Posterior vena cava (tissue), 2 donors: ENCODE measurements around the gene EFL1. TPM values are rescaled to one million over a fixed set of nuclear protein-coding genes. Genes with fewer than 3 reads are reported as not detected.
"Not testable (repeated sequence)": the region's sequence is repeated elsewhere in the genome, so short reads cannot be mapped to it uniquely, and the experiment has no call there.

Experiments used
- DNase-seq: peaks from one replicate; pipeline ENCODE4 v3.0.0-alpha.2; 2020; ENCODE audit warnings: low spot score
- intact Hi-C, 2 donors: fragments of 100-400 bp; cut with DNase I; formaldehyde crosslinking; loops; one replicate each; pipeline versions ENCODE4 v1.14.1 to v1.14.2; 2022 to 2023
- long read RNA-seq, 2 donors: library from polyadenylated mRNA; unstranded; transcript quantifications; one replicate each; pipeline ENCODE4 v2.0.0, GENCODE V29; 2020 to 2021
- total RNA-seq, 2 donors: library from RNA; stranded (reverse); fragmentation: NEBNext Ultra II Directional; extraction: Animal tissue kit (Norgen Biotek cat#: 25700); gene quantifications; one replicate each; pipeline ENCODE4 v1.2.1, GENCODE V29; 2021
- donor health status: DM: yes; HTN: yes; CAD: no.
- donor health status: DM: yes; HTN: yes; CAD: no.

The EFL1 gene
- total RNA-seq: 10 to 100 TPM in 1 of 2 donors, 1 to 10 TPM in 1; 9.1 to 17.4 TPM
- long read RNA-seq, donor 1, partial matches to known transcripts: 2 of 6 reads
- long read RNA-seq, donor 1, other reads (novel, unspliced or antisense): 3 of 6 reads
- long read RNA-seq, donor 2, partial matches to known transcripts: 5 of 8 reads
- long read RNA-seq, donor 2, other reads (novel, unspliced or antisense): 2 of 8 reads

- intact Hi-C loops: no loop called here
- peak; percentile 98 for DNase-seq
Measured at GRCh38 chr15:82262422-82263026, at the start of gene EFL1, which contains the start of gene SAXO2. Gene EFL1 (minus strand): TSS chr15:82262734. CDS start chr15:82261778, 956 bp downstream. Gene SAXO2 (plus strand): TSS chr15:82262818. CDS start chr15:82262880, 62 bp downstream.

- intact Hi-C loops: not testable (repeated sequence)
- DNase-seq: peak; percentile 31
Measured at GRCh38 chr15:82311321-82311720, 48.8 kb upstream of the EFL1 start.

DNA sequence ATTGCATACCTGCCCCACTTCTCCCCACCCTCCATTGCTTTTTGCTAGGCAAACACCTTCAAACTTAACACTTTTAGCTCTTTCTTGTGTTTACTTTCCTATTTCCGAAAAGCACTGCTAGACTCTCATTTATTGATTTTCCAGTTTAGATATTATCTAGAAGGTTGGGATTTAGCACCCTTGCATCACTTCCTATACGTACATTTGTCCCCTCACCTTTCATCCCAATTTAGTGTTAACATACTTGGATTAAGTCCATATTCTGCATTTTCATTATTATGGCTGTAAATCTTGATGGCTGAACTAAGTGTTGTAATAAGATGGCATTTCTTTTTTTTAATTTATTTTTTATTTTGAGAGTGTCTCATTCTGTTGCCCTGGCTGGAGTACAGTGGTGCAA is 47.3 kb upstream of the EFL1 start:
- no peak for DNase-seq
- intact Hi-C loops: no loop called here

GRCh38 chr15:82307714-82308081 is 45.2 kb upstream of the EFL1 start:
- no peak for DNase-seq
- intact Hi-C loops: no loop called here

GRCh38 chr15:82306791-82307713 is 44.5 kb upstream of the EFL1 start:
- intact Hi-C loops: no loop called here
- DNase-seq: peak; percentile 69

GRCh38 chr15:82305621-82306048 is 43.1 kb upstream of the EFL1 start:
- DNase-seq: peak; percentile 70
- intact Hi-C loops: no loop called here

- intact Hi-C loops: no loop called here
- peak; percentile 59 for DNase-seq
Measured at GRCh38 chr15:82304778-82305090, 42.2 kb upstream of the EFL1 start.

DNA sequence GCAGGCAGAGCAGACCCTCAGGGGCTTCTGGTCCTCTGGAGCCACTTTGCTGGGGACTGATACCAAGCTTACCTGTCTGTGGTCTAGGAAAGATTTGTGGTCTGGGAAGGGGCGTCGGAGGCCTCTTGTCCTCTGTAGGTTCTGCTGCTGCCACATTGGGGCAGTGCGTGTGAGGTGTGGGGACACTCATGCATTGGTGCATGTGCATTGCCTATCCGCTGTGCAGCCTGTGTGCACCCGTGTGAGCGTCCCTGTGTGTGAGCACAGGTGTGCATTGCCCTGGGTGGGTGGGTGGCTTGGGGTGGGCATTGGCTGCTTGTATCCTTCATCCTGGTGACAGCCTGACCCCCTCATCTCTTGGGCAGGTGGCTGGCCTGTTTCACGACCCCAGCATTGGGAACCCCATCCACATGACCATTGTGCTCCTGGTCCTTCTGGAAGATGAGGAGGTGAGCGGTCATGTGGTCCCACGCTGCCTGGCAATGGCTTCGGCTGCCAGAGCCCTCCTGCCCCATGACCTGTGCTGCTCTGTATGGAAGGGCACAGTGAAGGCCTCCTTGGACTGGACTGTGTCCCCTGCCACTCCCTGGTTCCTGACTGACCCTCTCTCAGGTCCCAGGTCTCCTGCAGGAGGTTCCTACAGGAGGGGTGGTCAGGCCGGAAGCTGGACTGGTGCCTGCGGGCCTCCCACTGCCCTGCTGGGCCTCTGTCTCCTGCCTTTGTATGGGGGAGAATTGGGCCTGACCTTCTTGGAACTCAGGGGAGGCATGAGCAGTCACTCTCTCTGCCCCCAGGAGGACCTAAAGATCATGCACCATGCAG is 41.6 kb upstream of the EFL1 start:
- DNase-seq: peak; percentile 72
- intact Hi-C loops: no loop called here

DNA sequence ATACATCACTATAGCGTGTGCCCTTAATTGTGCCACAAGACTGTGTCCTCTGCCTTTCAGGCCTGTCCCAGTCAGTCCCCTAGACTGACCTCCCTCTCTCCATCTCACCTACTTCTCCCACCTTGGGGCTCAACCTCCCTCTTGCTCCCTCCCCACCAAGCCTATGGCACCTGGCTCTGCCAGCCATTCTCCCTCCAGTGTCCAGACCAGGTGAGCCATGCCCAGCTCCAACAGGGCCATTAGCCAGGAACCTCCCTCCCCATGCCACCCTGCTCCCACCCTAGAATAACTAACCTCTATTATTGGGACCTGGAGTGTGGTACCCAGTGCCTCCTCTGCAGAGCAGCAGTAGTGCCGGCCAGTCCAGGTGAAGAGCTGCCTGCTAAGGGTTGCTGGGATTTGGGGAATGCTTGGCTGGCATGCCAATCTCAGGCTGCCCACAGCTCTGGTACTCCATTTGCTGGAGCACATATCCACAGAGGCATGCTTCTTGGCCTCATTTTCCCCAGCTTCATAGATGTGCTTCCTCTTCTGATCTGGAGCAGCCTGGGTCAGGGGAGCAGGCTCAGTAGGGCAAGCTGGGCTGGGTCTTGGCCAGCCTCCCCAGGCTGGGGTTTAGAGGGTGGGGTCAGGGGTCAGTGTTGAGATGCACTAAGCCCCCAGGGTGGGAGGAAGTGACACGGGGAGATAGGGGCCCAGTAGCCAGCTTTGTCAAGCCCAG is 38.9 kb upstream of the EFL1 start:
- intact Hi-C loops: no loop called here
- DNase-seq: peak; percentile 68

DNA sequence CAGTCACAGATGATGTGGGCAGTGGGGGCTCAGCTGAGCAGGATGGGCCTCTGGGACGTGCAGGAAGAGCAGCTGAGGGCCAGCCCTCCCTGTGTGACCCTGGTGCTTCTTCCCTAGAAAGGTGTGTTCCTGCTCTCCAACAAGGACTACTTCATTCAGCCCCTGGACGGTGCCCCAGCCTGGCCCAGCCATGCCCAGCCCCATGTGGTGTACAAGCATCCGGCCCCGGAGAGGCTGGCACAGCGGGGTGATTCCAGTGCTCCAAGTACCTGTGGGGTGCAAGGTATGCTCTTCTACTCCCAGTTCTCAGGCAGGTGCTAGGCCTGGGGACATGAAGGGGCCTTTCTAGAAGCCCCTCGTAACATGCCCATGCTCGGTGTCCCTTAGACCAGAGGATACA is 38.3 kb upstream of the EFL1 start:
- no peak for DNase-seq
- intact Hi-C loops: no loop called here

- DNase-seq, intact Hi-C loops: not testable (repeated sequence)
Measured at GRCh38 chr15:82300326-82300725, 37.8 kb upstream of the EFL1 start.

DNA sequence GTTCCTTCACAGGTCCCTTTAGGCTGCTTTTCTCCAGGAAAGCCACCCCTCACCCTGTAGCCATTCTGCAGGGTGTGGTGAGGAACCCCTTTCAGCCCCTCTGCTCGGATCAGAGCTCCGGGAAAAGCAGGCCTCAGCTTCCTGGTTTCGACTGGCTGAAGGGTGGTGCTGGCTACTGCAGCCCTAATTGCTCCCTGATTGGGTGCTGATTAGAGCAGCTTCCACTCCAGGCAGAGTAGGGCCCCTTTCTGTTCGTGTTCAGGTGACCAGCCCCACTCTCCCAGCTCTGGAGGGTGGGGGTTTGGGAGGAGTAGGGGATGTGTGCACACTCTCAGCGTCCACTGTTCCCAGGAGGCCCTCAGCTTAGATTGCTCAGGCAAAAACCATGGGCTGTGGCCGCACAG is 37.0 kb upstream of the EFL1 start:
- DNase-seq, intact Hi-C loops: not testable (repeated sequence)

GRCh38 chr15:82298520-82298919 is 36.0 kb upstream of the EFL1 start:
- intact Hi-C loops: no loop called here
- no peak for DNase-seq

- intact Hi-C loops: no loop called here
- no peak for DNase-seq
Measured at GRCh38 chr15:82298032-82298431, 35.5 kb upstream of the EFL1 start.

DNA sequence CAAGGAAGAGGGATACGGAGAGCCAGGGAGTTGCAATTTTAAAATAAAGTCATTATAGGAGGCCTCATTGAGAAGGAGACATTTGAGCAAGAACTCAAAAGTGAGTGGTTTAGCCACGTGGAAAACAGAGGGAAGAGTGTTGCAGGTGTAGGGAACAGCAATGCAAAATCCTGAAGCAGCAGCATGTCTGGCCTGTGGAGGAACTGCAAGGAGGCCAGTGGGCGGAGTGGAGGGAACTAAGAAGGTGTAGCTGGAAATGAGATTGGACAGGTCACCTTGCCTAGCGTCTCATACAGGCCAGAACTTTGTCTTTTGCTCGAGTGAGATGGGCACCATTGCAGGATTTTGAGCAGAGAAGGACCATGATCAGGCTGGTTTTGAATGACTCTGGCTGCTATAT is 35.0 kb upstream of the EFL1 start:
- DNase-seq: no peak
- intact Hi-C loops: no loop called here

DNA sequence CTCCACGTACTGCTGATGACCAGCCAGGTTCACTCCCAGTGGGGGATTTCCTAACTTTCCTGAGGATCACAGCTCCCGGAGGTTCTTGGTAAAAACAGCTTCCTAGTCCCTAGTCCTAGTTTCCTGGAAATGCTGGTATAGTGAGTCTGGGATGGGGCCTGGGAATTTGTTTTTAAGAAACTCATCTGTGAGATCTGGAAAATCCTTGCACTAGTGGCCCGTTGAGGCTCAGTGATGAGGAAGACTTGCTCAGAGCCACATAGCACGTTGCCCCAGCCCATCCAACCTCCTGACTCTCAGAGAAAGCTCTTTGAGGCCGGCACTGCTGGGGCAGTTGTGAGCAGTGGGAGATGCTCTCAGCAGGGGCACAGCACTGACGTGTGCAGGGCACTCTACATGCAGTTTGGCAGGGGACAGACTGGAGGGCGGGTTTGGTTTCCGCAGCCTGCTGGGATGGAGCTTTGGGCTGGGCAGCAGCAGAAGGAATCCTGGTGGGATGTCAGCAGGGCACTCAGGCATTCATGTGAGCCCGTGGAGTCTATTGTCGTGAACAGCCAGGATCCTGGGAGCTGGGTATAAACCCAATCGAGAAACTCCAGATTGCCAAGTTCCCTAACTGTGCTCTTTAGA is 31.6 kb upstream of the EFL1 start:
- DNase-seq: no peak
- intact Hi-C loops: no loop called here

DNA sequence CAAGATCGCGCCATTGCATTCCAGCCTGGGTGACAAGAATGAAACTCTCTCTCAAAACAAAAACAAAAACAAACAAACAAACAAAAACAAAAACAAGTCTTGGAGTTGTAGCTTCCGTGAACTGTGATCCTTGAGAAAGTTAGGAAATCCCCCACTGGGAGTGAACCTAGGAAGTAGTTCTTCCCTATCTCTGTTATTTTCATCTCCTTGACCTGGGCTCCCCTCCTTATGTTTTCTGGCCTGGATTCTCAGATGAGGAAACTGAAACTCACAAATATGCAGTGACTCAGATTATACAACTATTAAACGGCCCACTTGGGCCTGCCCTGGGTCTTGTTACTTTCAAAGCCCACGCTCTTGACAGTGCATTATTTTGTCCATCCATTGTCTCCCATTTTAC is 29.7 kb upstream of the EFL1 start:
- intact Hi-C loops: no loop called here
- DNase-seq: no peak

GRCh38 chr15:82288202-82288601 is 25.7 kb upstream of the EFL1 start:
- intact Hi-C loops, DNase-seq: not testable (repeated sequence)
